Immature natural killer cell (primary cell): ENCODE measurements around the gene CLSTN2. TPM values are rescaled to one million over a fixed set of nuclear protein-coding genes. Genes with fewer than 3 reads are reported as not detected.

Experiments used
- DNase-seq, 3 donors: peaks; one replicate each; pipeline ENCODE4 v3.0.0; 2022; ENCODE audit warnings: mixed read lengths in 1 of 3
- H3K27ac Mint-ChIP-seq, 6 donors: one replicate each; pipeline ENCODE4 v1.8.0; 2020; ENCODE audit warnings: mixed read lengths in 6 of 6, mild to moderate bottlenecking in 5 of 6, inconsistent platforms in 4 of 6, moderate library complexity in 3 of 6
- H3K27me3 Mint-ChIP-seq, 3 donors: one replicate each; pipeline ENCODE4 v1.8.0; 2020 to 2021; ENCODE audit warnings: low read depth in 3 of 3, mild to moderate bottlenecking in 3 of 3, mixed read lengths in 3 of 3, moderate library complexity in 3 of 3, inconsistent platforms in 1 of 3
- H3K36me3 Mint-ChIP-seq, 3 donors: one replicate each; pipeline ENCODE4 v1.8.0; 2020; ENCODE audit warnings: mixed read lengths in 3 of 3, inconsistent platforms in 2 of 3, mild to moderate bottlenecking in 2 of 3
- H3K4me1 Mint-ChIP-seq, 2 donors: one replicate each; pipeline ENCODE4 v1.8.0; 2020; ENCODE audit warnings: inconsistent platforms in 2 of 2, mild to moderate bottlenecking in 2 of 2, mixed read lengths in 2 of 2, moderate library complexity in 1 of 2
- H3K4me3 Mint-ChIP-seq, 5 donors: one replicate each; pipeline ENCODE4 v1.8.0; 2020; ENCODE audit warnings: mild to moderate bottlenecking in 5 of 5, mixed read lengths in 5 of 5, inconsistent platforms in 3 of 5, moderate library complexity in 3 of 5
- H3K9me3 Mint-ChIP-seq, 6 donors: one replicate each; pipeline ENCODE4 v1.8.0; 2020; ENCODE audit warnings: mild to moderate bottlenecking in 6 of 6, mixed read lengths in 6 of 6, inconsistent platforms in 4 of 6, moderate library complexity in 3 of 6
- polyA plus RNA-seq, 3 donors: library from polyadenylated mRNA; unstranded; fragments of 300-500 nt; fragmentation: Illumina TruSeq; gene quantifications; one replicate each; pipeline ENCODE4 v1.2.3, GENCODE V29; 2021

The CLSTN2 gene
- polyA plus RNA-seq, 3 donors from 2014 or later: not detected

DNA sequence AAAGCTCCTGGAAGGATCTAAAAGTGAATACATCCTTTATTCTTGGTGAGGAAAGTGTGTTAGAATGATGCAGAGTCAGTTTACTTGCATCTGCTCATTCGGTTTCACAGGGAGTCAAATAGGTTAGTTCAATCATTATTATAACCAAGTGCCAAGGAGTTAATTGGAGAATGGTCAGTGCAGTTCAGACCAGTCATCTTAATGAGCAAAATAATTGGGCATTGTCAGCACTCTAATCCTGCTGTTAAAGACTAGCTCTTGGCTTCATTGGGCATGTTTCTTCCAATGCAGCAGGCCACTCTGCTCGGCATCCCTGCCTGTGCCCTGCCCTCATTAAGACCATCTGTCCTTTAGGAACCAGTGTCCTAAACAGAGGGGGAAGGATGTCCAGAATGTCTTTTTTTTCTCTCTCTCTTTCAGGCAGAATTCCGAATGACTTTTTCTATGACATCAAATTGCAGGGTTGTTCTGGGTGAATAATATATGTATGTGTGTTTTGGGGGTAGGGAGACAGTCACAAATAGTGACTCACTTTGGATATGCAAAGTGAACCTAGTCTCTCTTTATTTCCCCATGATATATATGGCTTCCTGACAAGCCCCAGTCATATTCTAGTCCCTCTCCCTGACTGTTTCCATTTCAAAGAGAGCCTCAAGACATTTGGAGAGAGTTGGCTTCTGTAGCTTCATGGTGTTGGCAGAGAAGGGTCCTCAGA lies 537.5 kb downstream of the CLSTN2 start:
- Mint-ChIP-seq H3K4me1 (peaks cover 0 to 6% of the 10 kb centered on the region in 2 donors), H3K36me3 (peaks cover 0 to 4% (median 3%) of the 10 kb centered on the region in 3 donors), H3K4me3 (no peak overlapping the region), H3K9me3 (peaks cover 0 to 6% (median 0%) of the 10 kb centered on the region in 6 donors), H3K27ac (no peak overlapping the region), H3K27me3 (peaks cover 0 to 8% (median 3%) of the 10 kb centered on the region in 3 donors)
- DNase-seq: no peak

DNA sequence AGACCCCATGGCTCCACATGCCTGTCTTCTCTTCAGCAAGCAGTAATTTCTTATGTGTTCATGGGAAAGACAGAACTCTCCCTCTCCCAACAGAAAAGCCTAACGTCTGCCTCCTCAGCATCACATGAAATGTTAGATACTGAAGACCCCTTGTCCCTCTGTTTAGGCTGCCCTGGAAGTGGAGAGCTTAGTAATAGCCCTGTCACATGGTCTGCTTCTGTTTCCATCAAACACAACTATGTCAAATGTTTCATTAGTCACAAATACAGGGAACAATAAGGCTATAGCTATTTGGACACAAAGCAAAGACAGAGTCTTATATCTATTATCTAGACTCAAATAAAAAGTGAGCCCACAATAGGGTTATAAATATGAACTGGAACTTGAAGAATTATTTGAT lies 552.6 kb downstream of the CLSTN2 start:
- H3K27me3 Mint-ChIP-seq: peaks cover 2 to 13% (median 5%) of the 10 kb centered on the region in 3 donors
- no peak overlapping the region for H3K27ac Mint-ChIP-seq
- H3K4me3 Mint-ChIP-seq: no peak overlapping the region
- DNase-seq: no peak
- peaks cover 0 to 4% (median 0%) of the 10 kb centered on the region in 3 donors for H3K36me3 Mint-ChIP-seq
- no peaks in the 10 kb centered on the region for H3K4me1 Mint-ChIP-seq
- H3K9me3 Mint-ChIP-seq: peaks cover 0 to 8% (median 0%) of the 10 kb centered on the region in 6 donors

DNA sequence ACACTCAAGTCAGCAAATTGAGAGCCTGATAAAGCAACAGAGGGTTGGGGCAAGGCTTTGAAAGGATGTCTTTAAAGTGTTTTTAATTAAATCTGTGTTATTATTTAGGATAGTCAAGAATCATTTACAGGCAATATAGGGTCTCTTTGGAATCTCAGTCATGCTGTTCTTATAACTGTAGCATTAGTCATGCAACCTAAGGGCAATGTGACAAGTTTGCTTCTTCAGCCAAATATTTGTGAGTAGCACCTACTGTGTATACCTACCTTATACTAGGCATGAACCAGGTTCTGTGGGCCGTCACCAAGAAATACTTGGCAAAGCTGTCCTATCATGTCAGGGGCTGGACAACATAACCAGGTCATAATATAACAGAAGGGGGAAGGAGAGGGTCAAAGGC lies 558.3 kb downstream of the CLSTN2 start:
- H3K4me1 Mint-ChIP-seq: no peaks in the 10 kb centered on the region
- H3K27me3 Mint-ChIP-seq: peaks cover 1 to 3% (median 2%) of the 10 kb centered on the region in 3 donors
- no peak overlapping the region for H3K27ac Mint-ChIP-seq
- no peak for DNase-seq
- H3K36me3 Mint-ChIP-seq: no peaks in the 10 kb centered on the region
- no peak overlapping the region for H3K4me3 Mint-ChIP-seq
- no peaks in the 10 kb centered on the region for H3K9me3 Mint-ChIP-seq

DNA sequence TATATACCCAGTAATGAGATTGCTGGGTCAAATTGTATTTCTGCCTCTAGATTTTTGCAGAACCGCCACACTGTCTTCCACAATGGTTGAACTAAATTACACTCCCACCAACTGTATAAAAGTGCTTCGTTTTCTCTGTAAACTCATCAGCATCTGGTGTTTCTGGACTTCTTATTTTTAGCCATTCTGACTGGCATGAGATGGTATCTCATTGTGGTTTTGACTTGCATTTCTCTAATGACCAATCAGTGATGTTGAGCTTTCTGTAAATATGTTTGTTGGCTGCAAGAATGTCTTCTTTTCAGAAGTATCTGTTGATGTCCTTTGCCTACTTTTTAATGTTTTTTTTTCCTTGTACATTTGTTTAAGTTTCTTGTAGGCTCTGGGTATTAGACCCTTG lies 560.0 kb downstream of the CLSTN2 start:
- Mint-ChIP-seq H3K36me3 (no peaks in the 10 kb centered on the region), H3K4me3 (no peak overlapping the region), H3K27ac (no peak overlapping the region), H3K27me3 (peaks cover 0 to 3% (median 2%) of the 10 kb centered on the region in 3 donors), H3K4me1 (no peaks in the 10 kb centered on the region), H3K9me3 (no peaks in the 10 kb centered on the region)
- DNase-seq: no peak

DNA sequence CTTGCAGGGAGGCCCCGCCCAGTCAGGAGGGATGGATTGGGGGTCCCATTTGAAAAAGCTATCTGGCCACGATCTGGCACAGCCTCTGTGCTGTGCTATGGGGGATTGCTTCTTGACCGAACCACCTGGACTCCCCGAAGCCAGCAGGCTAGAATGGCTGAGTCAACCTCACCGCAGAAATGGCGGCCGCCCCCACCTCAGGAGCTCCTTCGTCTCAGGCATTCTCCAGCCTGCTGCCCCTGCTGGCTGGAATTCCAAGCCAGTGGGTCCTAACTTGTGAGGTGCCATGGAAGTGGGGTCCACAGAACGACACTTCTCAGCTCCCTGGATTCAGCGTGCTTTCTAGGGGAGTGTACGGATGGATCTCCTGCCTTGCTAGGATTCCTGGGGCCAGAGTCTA lies 562.3 kb downstream of the CLSTN2 start:
- Mint-ChIP-seq H3K9me3 (no peaks in the 10 kb centered on the region), H3K27me3 (peaks cover 0 to 5% (median 3%) of the 10 kb centered on the region in 3 donors), H3K36me3 (no peaks in the 10 kb centered on the region), H3K27ac (no peak overlapping the region), H3K4me3 (no peak overlapping the region), H3K4me1 (no peaks in the 10 kb centered on the region)
- DNase-seq: no peak

DNA sequence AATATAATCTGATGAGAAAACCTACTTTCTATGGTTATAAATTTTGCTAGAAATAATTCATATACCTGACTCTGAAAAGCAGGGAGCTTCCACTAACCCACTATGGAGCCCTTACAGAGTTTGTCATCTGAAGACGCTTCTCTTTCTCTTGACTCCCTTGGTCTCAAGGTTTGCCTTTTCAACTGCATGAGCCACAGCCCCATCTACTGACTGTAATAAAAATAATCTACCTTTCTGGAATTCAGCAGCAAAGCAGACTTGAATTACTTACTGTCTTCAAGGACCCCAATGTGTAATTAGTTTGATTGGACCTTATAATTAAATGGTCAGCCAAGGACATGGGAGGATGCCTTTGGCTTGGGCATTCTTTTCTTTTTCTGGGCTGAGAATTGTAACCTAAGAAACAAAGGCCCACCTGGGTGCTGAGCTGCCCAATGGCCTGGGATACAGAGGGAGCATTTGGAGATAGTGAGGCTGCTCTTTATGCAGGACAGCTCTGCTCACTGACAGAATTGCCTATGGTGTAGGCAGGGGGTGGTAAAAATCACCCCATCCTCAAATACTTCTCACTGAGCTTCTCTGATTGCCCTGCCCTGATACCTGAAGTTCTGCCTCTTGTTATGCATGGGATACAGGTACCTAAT lies 564.3 kb downstream of the CLSTN2 start:
- Mint-ChIP-seq H3K36me3 (no peaks in the 10 kb centered on the region), H3K4me1 (no peaks in the 10 kb centered on the region), H3K9me3 (no peaks in the 10 kb centered on the region), H3K27ac (no peak overlapping the region), H3K27me3 (peaks cover 3 to 8% (median 5%) of the 10 kb centered on the region in 3 donors), H3K4me3 (no peak overlapping the region)
- peak; percentile 4 to 24 (median 11) for DNase-seq

DNA sequence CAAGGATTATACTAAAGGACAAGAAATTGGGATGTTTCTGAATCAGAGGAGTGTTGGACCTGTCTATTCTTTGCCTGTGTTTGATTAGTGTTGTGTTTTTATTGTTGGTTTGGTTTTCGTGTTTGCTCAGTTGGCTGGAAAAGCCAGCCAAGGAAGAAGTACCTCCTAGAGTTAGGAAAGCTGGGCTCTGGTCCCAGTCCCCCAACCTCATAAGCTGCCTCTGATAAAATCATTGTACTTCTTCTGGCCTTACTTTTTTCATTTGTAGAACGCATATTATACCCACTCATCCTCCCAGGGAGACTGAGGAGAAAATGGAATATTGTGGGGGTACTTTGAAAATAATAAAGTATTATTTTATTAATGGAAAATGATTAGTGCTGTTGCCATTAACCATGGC lies 565.5 kb downstream of the CLSTN2 start:
- H3K9me3 Mint-ChIP-seq: no peaks in the 10 kb centered on the region
- no peaks in the 10 kb centered on the region for H3K36me3 Mint-ChIP-seq
- no peak overlapping the region for H3K4me3 Mint-ChIP-seq

DNA sequence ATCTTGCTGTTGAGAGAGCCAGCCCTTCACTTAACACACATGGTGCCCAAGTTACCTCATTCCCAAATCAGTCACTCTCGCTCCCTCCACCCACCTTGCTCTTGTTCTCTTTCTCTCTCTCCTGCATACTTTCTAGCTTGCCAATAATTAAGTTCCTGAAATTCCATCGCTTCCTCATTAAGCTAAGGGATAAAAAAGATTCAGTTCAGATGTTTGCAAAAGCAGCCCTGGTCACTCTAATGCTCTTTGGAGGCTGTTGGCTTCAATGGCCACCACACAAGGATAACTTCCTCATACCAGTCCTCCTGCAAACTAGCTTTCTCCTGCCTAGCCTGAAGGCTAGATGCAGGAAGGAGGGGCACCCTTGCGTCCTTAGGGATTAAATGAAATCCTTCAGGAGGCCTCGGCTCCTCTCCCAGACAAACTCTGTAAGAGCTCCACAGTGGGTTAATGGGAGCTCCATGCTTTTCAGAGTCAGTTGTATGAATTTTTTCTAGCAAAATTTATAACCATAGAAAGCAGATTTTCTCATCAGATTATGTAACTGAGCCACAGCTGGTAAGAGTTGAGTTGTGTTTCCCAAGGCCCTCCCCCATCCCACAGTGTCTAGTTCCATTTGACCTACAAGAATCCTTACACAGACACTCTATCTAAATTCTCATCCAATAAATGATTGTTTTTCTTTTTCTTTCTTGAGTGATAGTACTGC lies 566.2 kb downstream of the CLSTN2 start:
- no peaks in the 10 kb centered on the region for H3K4me1 Mint-ChIP-seq
- peaks cover 1 to 6% (median 5%) of the 10 kb centered on the region in 3 donors for H3K27me3 Mint-ChIP-seq
- H3K9me3 Mint-ChIP-seq: no peaks in the 10 kb centered on the region
- no peaks in the 10 kb centered on the region for H3K36me3 Mint-ChIP-seq
- H3K27ac Mint-ChIP-seq: no peak overlapping the region
- no peak for DNase-seq
- H3K4me3 Mint-ChIP-seq: no peak overlapping the region

More for the DNA sequence above, 565.5 kb downstream of the CLSTN2 start:
- H3K4me1 Mint-ChIP-seq: no peaks in the 10 kb centered on the region
- H3K27me3 Mint-ChIP-seq: peaks cover 1 to 8% (median 5%) of the 10 kb centered on the region in 3 donors
- no peak overlapping the region for H3K27ac Mint-ChIP-seq
- DNase-seq: no peak

DNA sequence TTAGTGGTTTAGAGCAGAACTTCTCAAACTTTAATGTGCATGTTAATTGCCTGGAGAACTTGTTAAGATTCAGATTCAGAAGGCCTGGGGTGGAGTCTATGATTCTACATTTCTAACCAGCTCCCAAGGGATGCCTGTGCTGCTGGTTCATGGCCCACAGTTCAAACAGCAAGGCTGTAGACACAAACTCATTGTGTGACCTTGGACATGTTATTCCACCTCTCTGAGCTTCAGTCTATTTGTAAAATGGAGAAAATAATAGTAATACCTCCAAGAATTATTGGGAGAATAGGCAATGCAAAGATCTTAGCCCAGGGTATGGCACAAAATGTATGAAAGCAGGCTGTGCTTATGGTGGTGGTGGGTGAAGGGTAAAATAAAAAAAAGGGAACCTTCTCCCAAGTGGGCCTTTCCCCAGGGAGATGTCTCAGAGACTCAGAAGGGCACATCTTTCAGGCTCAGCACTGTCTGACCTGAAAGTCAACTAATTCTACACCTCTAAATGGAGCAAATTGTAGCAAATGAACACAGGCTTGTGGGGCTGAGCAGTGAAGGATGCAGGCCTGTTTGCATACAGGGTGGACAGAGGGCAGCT lies 566.9 kb downstream of the CLSTN2 start:
- Mint-ChIP-seq H3K4me3 (no peak overlapping the region), H3K27me3 (peaks cover 0 to 9% (median 5%) of the 10 kb centered on the region in 3 donors), H3K27ac (no peak overlapping the region), H3K36me3 (no peaks in the 10 kb centered on the region), H3K4me1 (no peaks in the 10 kb centered on the region), H3K9me3 (no peaks in the 10 kb centered on the region)
- DNase-seq: no peak

DNA sequence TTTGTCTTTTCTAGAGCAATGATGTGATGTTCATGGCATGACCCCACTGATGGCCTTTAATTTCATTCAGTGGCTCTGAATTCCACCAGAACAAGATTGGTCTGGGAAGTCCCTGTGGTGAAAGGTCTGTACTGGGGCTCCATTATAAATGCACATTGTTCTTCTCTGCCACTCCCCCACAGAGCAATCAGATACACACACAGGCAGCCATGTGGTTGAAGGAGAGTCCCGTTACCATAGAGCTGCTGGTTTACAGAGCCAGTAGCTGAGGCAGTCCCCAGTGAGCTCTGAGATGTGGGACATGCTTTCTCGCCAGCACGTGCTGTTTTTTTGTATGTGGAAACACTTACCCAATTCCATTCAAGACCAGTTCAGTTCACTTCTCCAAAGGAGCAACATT lies 570.2 kb downstream of the CLSTN2 start:
- Mint-ChIP-seq H3K4me1 (no peaks in the 10 kb centered on the region), H3K27ac (no peak overlapping the region), H3K27me3 (peaks cover 0 to 9% (median 5%) of the 10 kb centered on the region in 3 donors)

DNA sequence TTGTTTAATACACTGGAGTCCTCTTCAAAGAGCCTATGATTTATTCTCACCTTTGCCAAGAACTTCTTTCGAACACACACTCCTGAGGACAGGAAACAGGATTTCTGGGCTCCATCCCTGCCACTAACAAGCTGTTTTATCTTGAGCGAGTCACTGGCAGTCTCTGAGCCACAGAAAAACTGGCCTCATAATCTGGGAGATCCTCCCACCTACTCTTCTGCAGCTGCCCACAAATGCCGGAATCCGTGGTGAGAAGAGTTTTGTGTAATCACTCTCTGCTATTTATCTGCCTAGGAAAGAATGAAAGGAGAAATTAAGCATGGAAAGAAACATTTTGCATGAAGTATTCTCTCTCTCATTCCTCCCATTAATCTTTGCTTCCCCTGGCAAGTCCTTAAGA lies 570.9 kb downstream of the CLSTN2 start:
- H3K27me3 Mint-ChIP-seq: peaks cover 0 to 9% (median 5%) of the 10 kb centered on the region in 3 donors
- H3K4me1 Mint-ChIP-seq: no peaks in the 10 kb centered on the region
- no peak overlapping the region for H3K4me3 Mint-ChIP-seq
- H3K9me3 Mint-ChIP-seq: no peaks in the 10 kb centered on the region
- DNase-seq: no peak
- H3K36me3 Mint-ChIP-seq: no peaks in the 10 kb centered on the region
- H3K27ac Mint-ChIP-seq: no peak overlapping the region

More for the DNA sequence above, 570.2 kb downstream of the CLSTN2 start:
- no peak overlapping the region for H3K4me3 Mint-ChIP-seq
- no peaks in the 10 kb centered on the region for H3K36me3 Mint-ChIP-seq
- no peaks in the 10 kb centered on the region for H3K9me3 Mint-ChIP-seq
- no peak for DNase-seq

DNA sequence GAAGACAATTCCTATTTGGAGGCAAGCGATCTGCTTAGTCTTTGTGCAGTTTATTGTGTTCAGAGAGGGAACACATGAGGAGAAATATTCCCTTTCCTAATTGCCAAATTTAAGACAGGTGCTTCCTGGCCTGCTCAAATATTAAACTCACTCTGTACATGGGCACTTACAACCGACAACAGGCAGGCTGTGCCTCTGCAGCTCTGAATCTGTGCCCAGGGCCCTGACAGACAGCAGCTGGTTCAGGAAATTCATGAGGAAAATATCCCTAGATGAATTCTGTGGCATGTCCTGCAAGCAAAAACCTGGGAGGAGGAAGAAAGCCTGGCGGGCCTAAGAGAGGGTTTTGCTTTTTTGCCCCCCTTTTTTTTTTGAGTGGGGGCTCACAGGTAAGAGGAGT lies 573.6 kb downstream of the CLSTN2 start:
- H3K27me3 Mint-ChIP-seq: peaks cover 2 to 6% (median 3%) of the 10 kb centered on the region in 3 donors
- H3K4me1 Mint-ChIP-seq: no peaks in the 10 kb centered on the region
- H3K27ac Mint-ChIP-seq: no peak overlapping the region
- DNase-seq: no peak
- H3K4me3 Mint-ChIP-seq: no peak overlapping the region
- H3K36me3 Mint-ChIP-seq: no peaks in the 10 kb centered on the region
- peaks cover 0 to 2% (median 0%) of the 10 kb centered on the region in 6 donors for H3K9me3 Mint-ChIP-seq

DNA sequence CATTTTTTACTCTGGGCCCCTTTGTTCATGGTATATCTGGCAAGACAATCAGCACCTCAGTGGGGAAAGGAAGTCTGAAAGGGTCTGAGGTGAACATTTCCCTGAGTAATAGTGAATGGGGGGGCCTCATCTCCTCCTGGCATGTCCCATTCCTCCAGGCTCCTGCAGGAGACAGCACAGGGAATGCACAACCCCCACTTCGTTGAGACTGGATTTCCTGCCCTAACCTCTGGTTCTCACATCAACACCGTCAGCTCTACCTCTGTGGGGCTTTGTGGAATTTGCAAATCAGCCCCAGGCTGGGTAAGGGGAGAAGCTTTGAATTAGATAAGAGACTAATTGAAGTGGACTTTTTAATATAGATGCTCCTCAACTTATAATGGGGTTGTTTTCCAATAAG lies 574.5 kb downstream of the CLSTN2 start:
- H3K36me3 Mint-ChIP-seq: no peaks in the 10 kb centered on the region
- no peaks in the 10 kb centered on the region for H3K4me1 Mint-ChIP-seq
- DNase-seq: no peak
- H3K4me3 Mint-ChIP-seq: no peak overlapping the region
- H3K27me3 Mint-ChIP-seq: peaks cover 3 to 8% (median 5%) of the 10 kb centered on the region in 3 donors
- H3K27ac Mint-ChIP-seq: no peak overlapping the region
- peaks cover 0 to 4% (median 0%) of the 10 kb centered on the region in 6 donors for H3K9me3 Mint-ChIP-seq
